AG09309 (cell line): Measurements from ENCODE around the gene MXRA5.

Experiments
- DNase-seq: peaks from one replicate; pipeline ENCODE4 v3.0.0-alpha.2; 2010; ENCODE audit warnings: low read depth
- H3K4me3 ChIP-seq: 2 replicates; pipeline ENCODE4 v1.5.1; 2011; ENCODE audit warnings: mild to moderate bottlenecking, low read depth, low read length, moderate library complexity; ENCODE audit not compliant: control insufficient read depth
- CTCF ChIP-seq: IDR thresholded peaks from 2 replicates; pipeline ENCODE4 v1.5.1; 2011; ENCODE audit warnings: mild to moderate bottlenecking, low read depth, low read length, inconsistent platforms; ENCODE audit not compliant: insufficient read depth, control insufficient read depth; ENCODE audit errors: missing control alignments

Gene MXRA5

GRCh38 chrX:3320471-3321046 lies 25.9 kb downstream of the MXRA5 start:
- no peak for DNase-seq
- TF ChIP-seq CTCF, result no peak
- no peak overlapping the region for H3K4me3 ChIP-seq

- DNase-seq, result no peak
- no peak overlapping the region for H3K4me3 ChIP-seq
- TF ChIP-seq CTCF, result no peak
Observed at GRCh38 chrX:3317191-3317718, 29.2 kb downstream of the MXRA5 start.

- no peak overlapping the region for H3K4me3 ChIP-seq
- DNase-seq, result no peak
Observed at GRCh38 chrX:3312109-3312508, 34.3 kb downstream of the MXRA5 start.

GRCh38 chrX:3307881-3308280 lies 38.6 kb downstream of the MXRA5 start:
- no peak for DNase-seq
- H3K4me3 ChIP-seq, result no peak overlapping the region
- no peak for TF ChIP-seq CTCF

More at GRCh38 chrX:3312109-3312508, 34.3 kb downstream of the MXRA5 start:
- no peak for TF ChIP-seq CTCF

- no peak overlapping the region for H3K4me3 ChIP-seq
- DNase-seq, result peak; percentile 48
- TF ChIP-seq CTCF, result no peak
Observed at GRCh38 chrX:3299636-3300035, 46.8 kb downstream of the MXRA5 start.

GRCh38 chrX:3295731-3296130 lies 50.7 kb downstream of the MXRA5 start:
- TF ChIP-seq CTCF, result no peak
- no peak for DNase-seq
- H3K4me3 ChIP-seq, result no peak overlapping the region
